C4-2B (cell line): ENCODE data around the gene OR2T11.
"Not testable (repeated sequence)": the region's sequence is repeated elsewhere in the genome, so short reads cannot be mapped to it uniquely, and the experiment has no call there.

Experiments
- ZFX ChIP-seq: fragments of 450-650 bp; IDR thresholded peaks from 2 replicates; pipeline ENCODE4 v1.6.1; 2017
- TF ChIP-seq, protein P1 (sequence below): fragments of 450-650 bp; conservative IDR thresholded peaks from 2 replicates; pipeline ENCODE4 v1.5.1; 2017; ENCODE audit warnings: mild to moderate bottlenecking

DNA sequence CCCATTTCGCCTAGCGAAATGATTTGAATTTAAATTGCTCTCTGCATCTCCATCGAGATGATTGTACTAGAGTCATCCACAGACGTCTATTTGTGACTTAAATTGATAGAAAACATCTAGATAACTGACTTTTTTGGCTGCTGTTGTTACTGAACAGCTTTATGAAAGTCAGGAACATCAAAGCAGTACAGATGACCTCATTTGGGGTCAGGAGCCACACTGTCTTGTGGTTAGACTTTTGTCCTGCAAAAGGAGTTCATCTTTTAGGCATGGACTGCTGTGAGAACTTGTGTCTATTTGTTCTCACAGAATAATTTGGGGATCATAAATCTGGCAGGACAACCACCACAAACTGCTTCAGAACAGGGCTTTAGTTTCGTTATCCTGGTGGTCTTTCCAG is 4.8 kb upstream of the OR2T11 start:
- TF ChIP-seq, protein P1, sequence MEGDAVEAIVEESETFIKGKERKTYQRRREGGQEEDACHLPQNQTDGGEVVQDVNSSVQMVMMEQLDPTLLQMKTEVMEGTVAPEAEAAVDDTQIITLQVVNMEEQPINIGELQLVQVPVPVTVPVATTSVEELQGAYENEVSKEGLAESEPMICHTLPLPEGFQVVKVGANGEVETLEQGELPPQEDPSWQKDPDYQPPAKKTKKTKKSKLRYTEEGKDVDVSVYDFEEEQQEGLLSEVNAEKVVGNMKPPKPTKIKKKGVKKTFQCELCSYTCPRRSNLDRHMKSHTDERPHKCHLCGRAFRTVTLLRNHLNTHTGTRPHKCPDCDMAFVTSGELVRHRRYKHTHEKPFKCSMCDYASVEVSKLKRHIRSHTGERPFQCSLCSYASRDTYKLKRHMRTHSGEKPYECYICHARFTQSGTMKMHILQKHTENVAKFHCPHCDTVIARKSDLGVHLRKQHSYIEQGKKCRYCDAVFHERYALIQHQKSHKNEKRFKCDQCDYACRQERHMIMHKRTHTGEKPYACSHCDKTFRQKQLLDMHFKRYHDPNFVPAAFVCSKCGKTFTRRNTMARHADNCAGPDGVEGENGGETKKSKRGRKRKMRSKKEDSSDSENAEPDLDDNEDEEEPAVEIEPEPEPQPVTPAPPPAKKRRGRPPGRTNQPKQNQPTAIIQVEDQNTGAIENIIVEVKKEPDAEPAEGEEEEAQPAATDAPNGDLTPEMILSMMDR = not testable (repeated sequence)
- TF ChIP-seq ZFX = not testable (repeated sequence)
